ENCODE measurements around the gene SMAD3. TPM values are rescaled to one million over a fixed set of nuclear protein-coding genes. Genes with fewer than 3 reads are reported as not detected.

The SMAD3 gene
- total RNA-seq, 1 donor, result 96.3 TPM

- no peak overlapping the region for H3K4me3 ChIP-seq (ENCODE audit: low read depth, low read length)
- TF ChIP-seq CTCF (IDR thresholded peaks at IDR 0.05; ENCODE audit: insufficient read depth, low read length), result no peak
- DNase-seq (ENCODE audit: low read depth), result no peak
These were observed 28.1 kb downstream of the SMAD3 start for GRCh38 chr15:67093504-67093862.

GRCh38 chr15:67094001-67094826, 28.8 kb downstream of the SMAD3 start:
- no peak for TF ChIP-seq CTCF (IDR thresholded peaks at IDR 0.05; ENCODE audit: insufficient read depth, low read length)
- no peak for DNase-seq (ENCODE audit: low read depth)
- H3K4me3 ChIP-seq (ENCODE audit: low read depth, low read length), result no peak overlapping the region

GRCh38 chr15:67095912-67096311, 30.5 kb downstream of the SMAD3 start:
- no peak for DNase-seq (ENCODE audit: low read depth)
- TF ChIP-seq CTCF (IDR thresholded peaks at IDR 0.05; ENCODE audit: insufficient read depth, low read length), result no peak
- H3K4me3 ChIP-seq (ENCODE audit: low read depth, low read length), result no peak overlapping the region

GRCh38 chr15:67096546-67097294, 31.3 kb downstream of the SMAD3 start:
- DNase-seq (ENCODE audit: low read depth), result no peak
- H3K4me3 ChIP-seq (ENCODE audit: low read depth, low read length), result no peak overlapping the region
- TF ChIP-seq CTCF (IDR thresholded peaks at IDR 0.05; ENCODE audit: insufficient read depth, low read length), result no peak

GRCh38 chr15:67097424-67097823, 32.0 kb downstream of the SMAD3 start:
- no peak overlapping the region for H3K4me3 ChIP-seq (ENCODE audit: low read depth, low read length)
- no peak for TF ChIP-seq CTCF (IDR thresholded peaks at IDR 0.05; ENCODE audit: insufficient read depth, low read length)
- DNase-seq (ENCODE audit: low read depth), result no peak

GRCh38 chr15:67097930-67098740, 32.7 kb downstream of the SMAD3 start:
- peak; percentile 95 for DNase-seq (ENCODE audit: low read depth)
- no peak for TF ChIP-seq CTCF (IDR thresholded peaks at IDR 0.05; ENCODE audit: insufficient read depth, low read length)
- H3K4me3 ChIP-seq (ENCODE audit: low read depth, low read length), result no peak overlapping the region
